Measurements from ENCODE around the gene TEPSIN.

Gene TEPSIN, protein sequence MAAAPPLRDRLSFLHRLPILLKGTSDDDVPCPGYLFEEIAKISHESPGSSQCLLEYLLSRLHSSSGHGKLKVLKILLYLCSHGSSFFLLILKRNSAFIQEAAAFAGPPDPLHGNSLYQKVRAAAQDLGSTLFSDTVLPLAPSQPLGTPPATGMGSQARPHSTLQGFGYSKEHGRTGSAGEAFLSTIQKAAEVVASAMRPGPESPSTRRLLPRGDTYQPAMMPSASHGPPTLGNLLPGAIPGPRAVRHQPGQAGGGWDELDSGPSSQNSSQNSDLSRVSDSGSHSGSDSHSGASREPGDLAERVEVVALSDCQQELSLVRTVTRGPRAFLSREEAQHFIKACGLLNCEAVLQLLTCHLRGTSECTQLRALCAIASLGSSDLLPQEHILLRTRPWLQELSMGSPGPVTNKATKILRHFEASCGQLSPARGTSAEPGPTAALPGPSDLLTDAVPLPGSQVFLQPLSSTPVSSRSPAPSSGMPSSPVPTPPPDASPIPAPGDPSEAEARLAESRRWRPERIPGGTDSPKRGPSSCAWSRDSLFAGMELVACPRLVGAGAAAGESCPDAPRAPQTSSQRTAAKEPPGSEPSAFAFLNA

DNA sequence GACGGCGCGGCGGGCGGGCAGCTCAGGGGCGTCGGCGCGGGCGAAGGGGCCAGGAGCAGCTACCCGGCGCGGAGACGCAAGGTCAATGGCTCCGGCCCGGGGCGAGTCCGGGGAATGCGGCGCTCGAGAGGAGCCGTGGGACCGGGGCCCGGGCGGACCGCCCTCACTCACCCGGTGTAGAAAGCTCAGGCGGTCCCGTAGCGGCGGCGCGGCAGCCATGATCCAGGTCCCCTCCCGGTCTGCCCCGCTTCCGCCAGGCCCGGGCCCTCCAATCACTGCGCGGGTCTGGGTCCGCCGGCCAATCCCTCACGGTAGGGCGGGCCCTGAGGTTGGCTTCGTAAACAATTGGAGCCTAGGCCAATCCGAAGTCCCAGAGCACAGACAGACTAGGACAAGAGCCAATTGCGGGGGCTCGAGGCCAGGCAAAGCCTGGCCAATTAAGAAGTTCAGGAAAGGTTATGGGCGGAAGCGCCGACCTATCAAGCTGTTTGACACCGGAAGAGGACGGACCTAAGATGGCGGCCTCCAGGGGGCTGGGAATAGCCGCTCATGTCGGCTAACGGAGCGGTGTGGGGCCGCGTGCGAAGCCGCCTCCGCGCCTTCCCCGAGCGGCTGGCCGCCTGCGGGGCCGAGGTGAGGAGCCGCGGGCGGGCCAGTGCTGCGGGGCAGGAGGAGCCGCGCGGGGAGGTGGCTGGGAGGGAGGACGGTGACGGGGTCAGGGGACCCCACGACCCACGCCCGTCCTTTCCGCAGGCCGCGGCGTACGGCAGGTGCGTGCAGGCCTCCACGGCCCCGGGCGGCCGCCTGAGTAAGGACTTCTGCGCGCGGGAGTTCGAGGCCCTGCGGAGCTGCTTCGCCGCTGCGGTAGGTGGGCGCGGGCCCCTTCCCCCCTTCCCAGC, at the start of gene TEPSIN, which contains the start of gene NDUFAF8:
TSS of gene TEPSIN (minus strand) at position 241 of the 899 bp plus-strand sequence. CDS start at position 219, 22 bp downstream.
TSS of gene NDUFAF8 (plus strand) at position 504 of the 899 bp plus-strand sequence. CDS start at position 550, 46 bp downstream.
- peak; percentile 100 for DNase-seq (ENCODE audit: low spot score)

DNA sequence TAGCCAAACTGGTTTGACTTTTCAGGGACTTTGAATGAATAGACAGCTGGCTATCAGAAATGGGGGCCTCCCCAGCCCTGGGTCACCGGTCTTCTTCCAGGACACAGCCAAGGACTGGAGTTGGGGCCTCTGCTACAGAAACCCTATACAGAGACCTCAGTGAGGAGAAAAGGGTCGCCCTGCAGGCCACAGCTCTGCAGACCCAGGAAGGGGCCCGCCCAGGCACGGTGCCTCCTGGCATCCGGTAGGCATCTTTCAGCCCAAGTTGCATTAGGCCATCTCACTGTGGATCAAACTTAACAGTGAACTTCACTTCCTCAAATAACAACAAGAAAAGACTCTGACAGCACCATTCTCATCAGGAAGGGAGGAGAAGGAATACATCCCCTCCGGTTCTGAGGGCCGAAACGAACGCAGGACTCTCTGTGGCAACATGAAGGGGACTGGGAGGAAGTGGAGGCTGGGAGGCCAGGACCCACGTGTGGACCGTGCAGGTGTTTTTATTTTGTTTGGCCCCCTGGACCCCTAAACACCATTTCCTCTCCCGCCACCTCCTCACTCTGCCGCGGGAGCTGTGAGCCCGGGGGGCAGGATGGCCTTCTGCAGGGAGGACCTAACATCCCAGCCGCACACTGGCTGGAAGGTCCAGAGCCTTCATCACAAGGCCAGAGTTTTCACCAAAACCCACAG, 49.0 kb upstream of the TEPSIN start:
- DNase-seq (ENCODE audit: low spot score), result no peak

DNA sequence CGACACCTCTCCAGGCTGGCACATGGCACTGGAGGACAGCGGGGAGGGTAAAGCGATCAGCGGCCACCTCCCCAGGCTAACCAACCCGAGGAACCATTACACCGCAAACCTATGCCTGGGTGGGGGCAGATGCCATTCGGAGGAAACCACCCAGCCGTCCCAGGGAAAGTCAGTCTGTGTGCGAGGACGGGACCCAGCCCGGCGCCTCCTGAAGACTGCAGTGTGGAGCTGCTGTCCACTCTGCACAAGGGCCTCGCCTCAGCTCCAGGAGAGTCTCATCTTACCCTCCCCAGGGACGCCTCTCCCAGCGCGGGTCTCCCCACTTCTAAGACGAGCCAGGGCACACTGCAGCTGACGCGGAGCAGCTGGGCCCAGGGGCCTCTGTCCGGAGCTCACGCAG, 48.3 kb upstream of the TEPSIN start:
- DNase-seq (ENCODE audit: low spot score), result no peak

DNA sequence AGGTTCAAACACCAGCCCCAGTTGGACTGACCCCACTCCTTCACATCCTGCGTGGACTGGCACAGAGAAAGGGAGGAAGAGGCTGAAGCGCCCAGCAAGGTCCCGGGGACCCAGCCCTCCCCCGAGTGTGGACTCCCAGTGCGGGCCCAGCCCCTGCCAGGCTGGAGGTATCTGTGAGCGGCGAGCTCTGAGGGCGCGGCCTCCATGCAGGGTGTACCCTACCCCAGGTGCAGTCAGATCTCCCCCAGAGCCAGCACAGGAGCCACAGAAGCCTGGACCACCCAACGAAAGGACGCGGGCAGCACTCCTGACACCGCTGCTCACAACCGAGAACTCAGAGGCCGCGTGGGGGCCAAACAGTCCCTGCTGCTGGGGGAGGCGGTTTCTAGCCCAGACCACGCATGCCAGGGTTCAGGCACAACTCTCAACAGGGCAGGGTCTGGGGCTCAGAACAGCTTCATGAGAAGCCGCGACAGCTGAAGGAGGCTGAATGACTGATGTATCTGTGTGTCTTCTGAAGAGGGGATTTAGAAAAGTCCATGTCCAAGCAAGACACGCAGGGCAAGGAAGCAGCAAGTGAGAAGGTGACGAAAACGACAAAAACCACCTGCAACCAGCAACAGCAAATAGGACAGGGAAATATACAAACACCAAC, 47.8 kb upstream of the TEPSIN start:
- no peak for DNase-seq (ENCODE audit: low spot score)

DNA sequence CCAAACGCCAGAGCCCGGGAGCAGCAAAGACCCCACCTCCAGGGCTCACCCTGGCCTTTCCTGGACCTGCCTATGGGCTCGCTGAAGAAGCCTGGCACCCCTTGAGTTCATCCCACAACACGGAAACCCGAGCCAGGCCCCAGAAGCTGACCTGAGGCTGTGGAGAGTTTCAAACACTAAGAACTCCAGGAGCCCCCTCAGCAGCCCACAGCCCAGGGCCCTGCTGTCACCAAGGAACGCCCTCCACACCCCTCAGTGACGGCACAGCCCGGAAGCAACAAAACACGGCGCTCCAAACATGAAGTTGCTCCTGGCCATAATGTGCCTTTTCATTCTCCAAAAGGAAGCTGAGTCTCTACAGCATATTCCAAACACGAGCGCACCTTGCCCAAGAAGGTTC, 47.0 kb upstream of the TEPSIN start:
- no peak for DNase-seq (ENCODE audit: low spot score)

DNA sequence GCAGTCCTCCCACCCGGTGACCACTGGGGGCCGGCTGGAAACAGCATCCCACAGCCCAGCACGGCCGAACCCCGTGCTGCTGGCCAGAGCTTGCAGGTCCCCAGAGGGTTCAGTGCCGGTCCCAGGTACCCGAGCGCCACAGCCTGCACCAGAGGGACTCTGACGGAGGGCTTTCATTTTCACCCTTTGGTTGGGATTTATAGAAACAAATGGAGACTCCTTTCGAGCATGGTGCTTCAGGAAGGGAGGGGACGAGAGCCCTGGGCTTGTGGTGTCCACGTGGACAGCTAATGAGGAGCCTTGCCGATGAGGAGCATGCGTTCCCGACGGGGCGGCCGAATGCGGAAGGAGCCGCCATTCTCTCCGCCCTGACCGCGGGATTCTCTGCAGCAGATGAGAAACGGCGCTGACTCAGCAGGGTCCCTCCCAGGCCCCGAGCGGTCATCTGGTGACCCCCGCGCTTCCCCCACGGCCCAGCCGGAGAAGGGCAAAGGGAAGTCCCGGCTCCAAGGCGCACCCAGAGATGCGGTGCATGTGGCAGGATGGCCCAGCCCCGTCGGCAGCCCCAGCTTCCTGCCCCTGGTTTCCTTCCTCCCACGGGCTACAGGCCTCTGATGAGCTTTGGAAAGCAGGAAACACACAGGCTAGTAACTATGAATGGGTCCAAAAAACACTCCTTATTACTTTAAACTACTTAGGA, 46.5 kb upstream of the TEPSIN start:
- peak; percentile 43 for DNase-seq (ENCODE audit: low spot score)

DNA sequence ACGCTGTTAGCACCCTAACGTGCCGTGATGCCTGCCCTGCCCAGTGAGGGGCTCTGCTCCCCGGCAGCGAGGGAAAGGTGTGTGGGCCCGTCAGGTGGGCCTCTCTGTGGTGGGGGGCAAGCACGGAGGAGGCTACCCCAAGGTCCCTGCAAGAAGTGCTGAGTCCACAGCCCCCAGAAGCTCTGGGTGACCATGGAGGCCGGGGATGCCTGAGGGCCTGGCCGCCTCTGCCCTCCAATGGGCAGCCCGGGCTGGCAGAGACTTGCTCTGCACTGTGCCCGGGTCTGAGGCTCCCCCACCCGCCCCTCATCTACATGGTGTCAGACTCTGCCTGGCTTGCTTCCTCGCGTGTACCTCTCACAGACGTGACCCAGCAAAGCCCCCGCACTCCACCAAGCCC, 44.0 kb upstream of the TEPSIN start:
- peak; percentile 14 for DNase-seq (ENCODE audit: low spot score)

DNA sequence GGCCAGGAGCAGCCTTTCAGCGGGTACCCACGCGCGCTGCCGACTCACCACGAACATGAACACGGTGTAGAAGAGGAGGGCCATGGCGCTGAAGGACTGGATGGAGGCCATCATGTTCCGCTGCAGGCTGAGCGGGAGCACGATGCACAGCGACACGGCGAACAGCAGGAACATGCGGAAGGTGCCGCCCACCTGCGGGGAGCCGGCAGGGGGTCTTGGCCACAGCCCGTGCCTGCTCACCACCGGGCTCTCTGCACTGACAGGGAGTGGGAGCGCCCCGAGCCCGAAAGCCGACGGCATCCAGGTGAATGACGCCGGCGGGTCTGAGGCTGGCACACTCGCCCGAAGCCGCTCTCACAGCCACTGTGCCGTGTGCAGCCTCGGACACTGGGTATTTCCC, 43.3 kb upstream of the TEPSIN start:
- peak; percentile 15 for DNase-seq (ENCODE audit: low spot score)

DNA sequence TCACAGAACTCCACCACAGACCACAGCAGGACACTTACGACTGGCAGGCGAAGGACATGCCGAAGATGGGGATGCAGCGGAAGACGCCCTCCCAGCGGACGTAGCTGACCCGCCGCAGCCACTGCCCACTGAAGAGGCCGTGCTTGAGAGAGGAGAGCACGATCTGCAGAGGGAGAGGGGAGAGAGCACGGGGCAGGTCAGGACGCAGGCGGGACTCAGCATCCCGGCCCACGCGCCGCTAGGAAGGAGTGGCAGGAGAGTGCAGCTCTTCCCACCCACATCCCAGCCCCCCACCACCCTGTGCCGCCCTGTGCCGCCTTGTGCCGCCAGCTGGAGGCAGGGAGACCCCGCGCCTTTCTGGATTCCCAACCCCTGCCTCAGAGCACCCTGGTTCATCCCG, 41.7 kb upstream of the TEPSIN start:
- peak; percentile 25 for DNase-seq (ENCODE audit: low spot score)

DNA sequence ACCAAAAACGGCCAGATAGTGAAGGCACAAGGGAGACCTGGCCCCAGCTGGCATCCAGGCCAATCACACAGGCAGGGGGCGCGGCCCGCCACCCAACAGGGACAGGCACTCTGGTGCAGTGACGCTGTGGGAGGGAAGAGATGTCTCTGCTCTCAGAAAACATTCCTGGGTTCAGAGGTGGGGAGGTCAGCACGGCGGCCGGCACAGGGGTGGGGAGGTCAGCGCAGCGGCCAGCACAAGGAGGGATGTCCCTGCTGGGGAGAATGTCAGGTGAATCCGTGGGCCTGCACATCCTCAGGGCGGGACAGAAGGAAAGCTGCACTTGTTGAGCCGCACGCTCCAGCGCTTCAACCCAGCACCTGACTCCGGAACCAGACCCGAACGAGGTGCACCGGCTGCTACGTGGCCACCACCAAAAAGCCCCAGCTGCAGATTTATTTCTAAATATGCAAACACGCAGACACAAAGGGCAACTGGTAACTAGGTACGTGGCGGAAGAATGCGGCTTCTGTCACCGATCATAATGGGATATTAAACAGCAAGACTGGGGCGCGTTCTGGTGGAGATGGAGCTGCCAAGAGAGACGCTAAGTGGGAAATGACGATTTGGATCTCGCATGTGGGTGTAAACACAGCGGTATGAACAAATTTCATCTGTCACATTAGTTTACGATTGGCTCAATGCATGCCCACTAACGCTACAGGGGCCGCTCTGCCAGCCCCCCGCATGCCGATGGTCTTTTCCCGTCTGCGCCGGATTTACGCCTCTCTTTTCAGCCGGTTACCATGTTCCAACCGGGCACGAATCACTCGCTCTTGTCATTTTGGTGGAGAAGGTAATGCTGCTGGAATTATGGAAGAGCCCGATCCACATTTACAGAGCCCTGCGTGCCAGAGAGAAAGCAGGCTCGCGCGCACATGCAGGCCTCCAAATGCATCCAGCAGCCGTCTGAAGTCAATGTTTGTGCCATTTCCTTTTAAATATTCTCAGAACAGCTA, 40.7 kb upstream of the TEPSIN start:
- DNase-seq (ENCODE audit: low spot score), result no peak

DNA sequence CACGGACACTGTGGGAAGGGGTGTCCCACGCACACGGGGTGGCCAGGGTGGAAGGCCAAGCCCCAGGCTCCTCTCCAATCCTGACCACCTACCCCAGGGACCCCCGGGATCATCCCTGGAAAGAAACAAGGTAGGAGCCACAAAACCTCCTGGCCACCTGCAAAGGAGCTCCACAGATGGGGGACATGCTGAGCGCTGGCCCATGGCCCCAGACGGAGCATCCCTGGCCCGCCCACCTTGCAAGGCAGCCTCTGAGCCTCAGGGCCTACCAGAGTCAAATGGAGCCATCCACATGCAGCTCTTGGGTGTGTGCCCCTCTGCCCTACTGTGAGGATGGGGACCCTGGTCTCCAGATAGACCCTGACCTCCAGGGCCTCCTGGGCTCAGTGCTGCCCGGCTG, 40.0 kb upstream of the TEPSIN start:
- no peak for DNase-seq (ENCODE audit: low spot score)

DNA sequence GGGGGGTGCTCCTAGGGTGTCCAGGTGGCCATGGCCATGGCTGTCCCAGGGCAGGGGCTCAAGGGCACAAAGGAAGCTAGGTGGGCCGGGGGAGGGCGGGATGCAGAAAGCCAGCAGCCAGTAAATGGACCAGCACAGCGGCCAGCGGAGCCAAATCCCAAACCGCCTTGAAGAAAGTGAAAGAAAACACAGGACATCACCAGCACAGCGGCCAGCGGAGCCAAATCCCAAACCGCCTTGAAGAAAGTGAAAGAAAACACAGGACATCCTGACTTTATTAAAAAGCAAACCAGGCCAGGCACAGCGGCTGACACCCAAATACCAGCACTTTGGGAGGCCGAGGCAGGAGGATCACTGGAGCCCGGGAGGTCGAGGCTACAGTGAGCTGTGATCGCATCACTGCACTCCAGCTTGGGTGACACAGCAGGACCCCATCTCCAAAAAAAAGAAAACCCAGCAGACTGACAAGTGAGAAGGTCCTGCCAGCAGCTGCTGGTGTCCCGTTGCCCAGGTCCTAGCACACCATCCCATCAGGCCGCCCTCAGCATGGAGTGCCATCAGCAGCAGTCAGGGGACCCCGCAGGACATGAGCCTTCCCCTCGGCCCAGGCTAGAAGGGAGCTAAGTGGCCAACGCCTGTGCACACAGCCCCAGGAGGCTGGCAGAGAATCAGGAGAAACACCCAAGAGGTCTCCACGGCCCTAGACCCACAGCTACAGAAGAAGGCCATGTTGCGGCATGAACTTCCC, 39.3 kb upstream of the TEPSIN start:
- no peak for DNase-seq (ENCODE audit: low spot score)

DNA sequence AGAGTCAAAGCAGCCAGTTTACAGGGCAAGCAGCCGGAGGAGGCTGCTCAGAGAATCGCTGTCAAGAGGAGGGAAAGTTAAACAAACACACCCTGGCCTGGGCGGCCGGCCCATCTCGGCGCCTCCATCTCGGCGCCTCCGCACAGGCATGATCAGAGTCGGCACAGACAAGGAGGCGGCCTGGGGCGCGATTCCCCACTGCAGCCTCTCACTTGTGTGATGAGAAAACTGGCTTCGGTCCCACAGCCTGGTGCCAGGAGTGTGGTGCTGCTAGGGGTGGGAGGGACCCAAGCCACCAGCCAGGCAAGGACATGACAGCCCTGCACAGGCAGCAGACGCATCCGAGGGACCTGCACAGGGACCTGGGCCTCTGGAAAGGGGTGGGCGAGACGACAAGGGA, 38.6 kb upstream of the TEPSIN start:
- DNase-seq (ENCODE audit: low spot score), result no peak

DNA sequence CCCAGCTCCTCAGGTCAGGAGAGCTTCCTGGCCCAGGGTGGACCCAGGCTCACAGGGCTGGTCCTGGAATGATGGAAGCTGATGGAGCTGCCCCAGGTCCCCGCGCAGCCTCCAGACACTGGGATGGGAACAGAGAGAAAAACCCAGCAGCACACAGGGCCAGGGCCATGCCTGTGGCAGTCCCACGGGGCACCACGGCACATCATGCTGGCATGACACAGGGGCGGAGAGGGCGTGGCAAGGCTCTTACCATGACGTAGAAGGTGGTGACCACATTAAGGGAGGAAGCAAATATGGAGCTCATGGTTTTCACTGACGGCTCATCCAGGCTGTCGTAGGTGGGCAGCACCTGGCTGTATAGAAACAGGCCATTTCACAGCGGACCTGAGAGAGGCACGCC, 37.9 kb upstream of the TEPSIN start:
- DNase-seq (ENCODE audit: low spot score), result no peak

DNA sequence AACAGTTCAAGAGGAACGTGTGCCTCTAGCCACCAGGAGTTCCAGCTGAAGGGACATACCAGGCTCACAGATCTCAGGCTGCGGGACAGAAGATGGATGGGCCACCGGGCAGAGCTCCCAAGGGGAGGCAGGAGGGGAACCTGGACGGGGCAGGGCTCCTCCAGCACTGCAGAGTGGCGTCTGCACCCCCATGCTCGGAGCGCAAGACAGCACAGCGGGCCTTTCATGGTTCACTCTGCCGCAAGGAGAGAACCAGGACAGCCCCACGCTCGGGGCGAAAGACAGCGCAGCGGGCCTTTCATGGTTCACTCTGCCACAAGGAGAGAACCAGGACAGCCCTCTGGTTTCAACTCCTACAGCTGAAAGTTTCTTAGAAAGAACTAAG, 35.6 kb upstream of the TEPSIN start:
- no peak for DNase-seq (ENCODE audit: low spot score)

DNA sequence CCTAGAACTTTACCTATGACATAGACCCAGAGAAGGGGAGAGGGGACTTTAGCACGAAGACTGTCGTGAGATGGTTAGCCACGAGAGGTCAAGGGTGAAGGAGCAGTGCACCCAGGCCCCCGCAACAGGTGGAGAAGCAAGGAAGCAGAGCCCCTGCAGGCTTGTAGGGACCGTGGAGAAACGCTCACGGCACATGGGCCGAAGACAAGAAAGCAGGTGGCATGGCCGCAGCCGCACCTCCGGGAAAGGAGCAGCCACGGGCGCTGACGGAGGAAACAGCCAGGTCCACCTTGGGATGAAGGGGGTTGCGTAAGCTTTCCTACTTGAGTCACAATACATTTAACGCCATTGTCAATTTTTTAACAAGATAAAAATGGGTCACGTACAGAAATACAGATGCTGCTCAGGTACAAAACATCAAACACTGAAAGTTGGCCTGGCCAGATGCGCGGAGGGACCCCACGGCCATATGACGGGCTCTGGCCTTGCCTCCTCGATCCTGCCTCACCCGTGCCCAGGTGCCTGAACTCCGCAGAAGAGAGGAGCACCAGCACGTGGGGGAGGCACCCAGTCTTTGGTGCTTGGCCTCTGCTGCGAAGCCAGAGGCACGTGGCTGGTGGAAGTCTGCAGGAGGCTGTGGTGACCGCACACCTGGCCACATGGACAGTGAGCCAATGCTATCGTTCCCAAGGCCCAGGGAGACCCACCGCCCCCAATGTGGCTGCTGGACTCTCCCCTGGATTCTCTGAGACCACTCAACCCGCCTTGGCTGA, 35.0 kb upstream of the TEPSIN start:
- DNase-seq (ENCODE audit: low spot score), result no peak

DNA sequence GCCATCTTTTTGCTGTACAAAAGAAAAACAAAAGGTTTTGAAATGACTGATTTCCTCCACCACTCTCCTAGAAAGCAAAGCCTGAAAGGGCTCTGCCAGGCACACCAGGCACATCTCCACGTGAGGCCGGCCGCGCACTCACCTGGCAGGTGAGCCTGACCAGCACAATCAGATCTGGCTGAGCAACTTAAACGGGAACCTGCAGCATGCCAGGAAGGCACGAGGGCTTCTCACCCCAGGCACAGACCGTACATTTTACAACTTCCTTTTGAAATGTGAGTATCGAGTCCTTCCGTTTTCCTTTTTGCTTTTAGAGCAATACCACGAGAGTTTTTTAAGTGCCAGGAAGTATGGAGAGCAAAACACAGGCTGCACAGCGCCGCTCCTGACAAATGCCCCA, 33.8 kb upstream of the TEPSIN start:
- DNase-seq (ENCODE audit: low spot score), result no peak

DNA sequence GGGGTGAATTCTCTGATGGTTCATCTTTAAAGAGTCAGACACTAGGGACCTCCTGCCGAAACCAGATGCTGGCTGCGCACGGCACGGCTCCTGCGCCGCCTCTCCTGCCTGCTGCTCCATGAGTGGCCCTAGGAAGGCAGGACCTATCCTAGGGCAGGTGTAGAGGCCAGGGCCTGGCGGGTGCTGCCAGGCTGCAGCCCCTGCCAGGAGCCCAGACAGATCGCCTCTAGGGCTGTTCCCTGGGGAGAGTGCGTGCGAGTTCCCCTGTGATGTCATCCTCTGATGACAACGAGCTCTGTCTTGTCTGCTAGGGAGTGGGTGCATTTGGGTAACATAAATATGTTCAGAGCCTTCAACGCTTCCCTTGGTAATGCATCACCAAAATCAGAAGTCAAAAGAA, 32.4 kb upstream of the TEPSIN start:
- no peak for DNase-seq (ENCODE audit: low spot score)

Measured in iPS-NIHi11 (cell line).